ENCODE data around the gene CD99. TPM values are rescaled to one million over a fixed set of nuclear protein-coding genes. Genes with fewer than 3 reads are reported as not detected.

Gene CD99
- total and polyA plus RNA-seq, 4 donors, result 49.9 to 165 (median 102) TPM

DNA sequence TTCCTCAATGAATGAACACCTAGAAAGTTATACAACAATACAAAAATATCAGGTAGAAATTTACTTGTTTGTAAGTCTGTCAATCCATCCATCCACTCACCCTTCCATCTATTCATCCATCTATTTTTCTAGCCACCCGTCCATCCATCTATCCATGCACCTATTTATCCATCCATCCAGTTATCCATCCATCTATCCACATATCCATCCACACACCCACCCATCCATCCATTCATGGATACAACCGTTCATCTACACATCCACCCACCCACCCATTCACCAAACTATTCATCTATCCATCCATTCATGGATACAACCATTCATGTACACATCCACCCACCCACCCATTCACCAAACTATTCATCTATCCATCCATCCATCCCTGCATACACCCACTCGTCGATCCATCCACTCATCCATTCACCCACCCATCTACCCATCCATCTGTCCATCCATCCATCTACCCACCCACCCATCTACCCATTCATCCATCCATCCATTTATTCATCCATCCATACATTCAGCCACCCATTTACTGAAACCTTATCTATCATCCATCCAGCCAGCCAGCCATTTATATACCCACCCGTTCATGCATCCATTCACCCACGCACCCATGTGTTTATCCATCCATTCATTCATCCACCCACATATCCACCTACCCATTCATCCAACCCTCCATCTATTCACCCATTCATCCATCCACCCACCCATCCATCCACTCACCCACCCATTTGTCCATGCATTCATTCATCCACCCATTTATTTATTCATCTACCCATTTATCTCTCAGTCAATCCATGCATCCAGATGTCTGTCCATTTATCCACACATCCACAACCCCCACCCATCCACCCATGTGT lies 10.4 kb upstream of the CD99 start:
- no peaks in the 10 kb centered on the region for H3K27me3 ChIP-seq (ENCODE audit: control insufficient read depth in 4 of 4, insufficient read depth in 4 of 4, low read length in 3 of 4)
- H3K9ac ChIP-seq (ENCODE audit: low read depth in 1 of 2, low read length in 2 of 2), result no peak overlapping the region
- no peaks in the 10 kb centered on the region for H3K4me1 ChIP-seq (ENCODE audit: control insufficient read depth in 4 of 4, insufficient read depth in 4 of 4, low read length in 3 of 4)
- no peaks in the 10 kb centered on the region for H3K36me3 ChIP-seq (ENCODE audit: control insufficient read depth in 4 of 4, insufficient read depth in 3 of 4, low read depth in 1 of 4, low read length in 3 of 4)
- H3K4me3 ChIP-seq (ENCODE audit: low read depth in 1 of 3, low read length in 3 of 3), result no peak overlapping the region
- no peak overlapping the region for H3K27ac ChIP-seq (ENCODE audit: low read depth in 1 of 2, low read length in 2 of 2)
- 95% methylated on average over 6 of the region's 6 CpGs for WGBS
- no peak for DNase-seq (ENCODE audit: low spot score)
- TF ChIP-seq FOXA2 (IDR thresholded peaks at IDR 0.05), result no peak
- no peak for TF ChIP-seq NR2F2 (IDR thresholded peaks at IDR 0.05)
- no peak for TF ChIP-seq TAF1 (conservative IDR thresholded peaks at IDR 0.05)
- no peak for TF ChIP-seq JUND (IDR thresholded peaks at IDR 0.05)
- TF ChIP-seq, protein P1, sequence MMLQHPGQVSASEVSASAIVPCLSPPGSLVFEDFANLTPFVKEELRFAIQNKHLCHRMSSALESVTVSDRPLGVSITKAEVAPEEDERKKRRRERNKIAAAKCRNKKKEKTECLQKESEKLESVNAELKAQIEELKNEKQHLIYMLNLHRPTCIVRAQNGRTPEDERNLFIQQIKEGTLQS (IDR thresholded peaks at IDR 0.05), result no peak
- no peak for TF ChIP-seq YY1 (IDR thresholded peaks at IDR 0.05)
- TF ChIP-seq FOXA1 (IDR thresholded peaks at IDR 0.05), result no peak
- no peak for TF ChIP-seq HNF4A (conservative IDR thresholded peaks at IDR 0.05)
- TF ChIP-seq RXRA (IDR thresholded peaks at IDR 0.05), result no peak
- TF ChIP-seq, protein P2, sequence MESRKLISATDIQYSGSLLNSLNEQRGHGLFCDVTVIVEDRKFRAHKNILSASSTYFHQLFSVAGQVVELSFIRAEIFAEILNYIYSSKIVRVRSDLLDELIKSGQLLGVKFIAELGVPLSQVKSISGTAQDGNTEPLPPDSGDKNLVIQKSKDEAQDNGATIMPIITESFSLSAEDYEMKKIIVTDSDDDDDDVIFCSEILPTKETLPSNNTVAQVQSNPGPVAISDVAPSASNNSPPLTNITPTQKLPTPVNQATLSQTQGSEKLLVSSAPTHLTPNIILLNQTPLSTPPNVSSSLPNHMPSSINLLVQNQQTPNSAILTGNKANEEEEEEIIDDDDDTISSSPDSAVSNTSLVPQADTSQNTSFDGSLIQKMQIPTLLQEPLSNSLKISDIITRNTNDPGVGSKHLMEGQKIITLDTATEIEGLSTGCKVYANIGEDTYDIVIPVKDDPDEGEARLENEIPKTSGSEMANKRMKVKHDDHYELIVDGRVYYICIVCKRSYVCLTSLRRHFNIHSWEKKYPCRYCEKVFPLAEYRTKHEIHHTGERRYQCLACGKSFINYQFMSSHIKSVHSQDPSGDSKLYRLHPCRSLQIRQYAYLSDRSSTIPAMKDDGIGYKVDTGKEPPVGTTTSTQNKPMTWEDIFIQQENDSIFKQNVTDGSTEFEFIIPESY (IDR thresholded peaks at IDR 0.05), result no peak
- TF ChIP-seq HNF4G (IDR thresholded peaks at IDR 0.05), result no peak
- no peak for TF ChIP-seq SP1 (IDR thresholded peaks at IDR 0.05)
- TF ChIP-seq, protein P3, sequence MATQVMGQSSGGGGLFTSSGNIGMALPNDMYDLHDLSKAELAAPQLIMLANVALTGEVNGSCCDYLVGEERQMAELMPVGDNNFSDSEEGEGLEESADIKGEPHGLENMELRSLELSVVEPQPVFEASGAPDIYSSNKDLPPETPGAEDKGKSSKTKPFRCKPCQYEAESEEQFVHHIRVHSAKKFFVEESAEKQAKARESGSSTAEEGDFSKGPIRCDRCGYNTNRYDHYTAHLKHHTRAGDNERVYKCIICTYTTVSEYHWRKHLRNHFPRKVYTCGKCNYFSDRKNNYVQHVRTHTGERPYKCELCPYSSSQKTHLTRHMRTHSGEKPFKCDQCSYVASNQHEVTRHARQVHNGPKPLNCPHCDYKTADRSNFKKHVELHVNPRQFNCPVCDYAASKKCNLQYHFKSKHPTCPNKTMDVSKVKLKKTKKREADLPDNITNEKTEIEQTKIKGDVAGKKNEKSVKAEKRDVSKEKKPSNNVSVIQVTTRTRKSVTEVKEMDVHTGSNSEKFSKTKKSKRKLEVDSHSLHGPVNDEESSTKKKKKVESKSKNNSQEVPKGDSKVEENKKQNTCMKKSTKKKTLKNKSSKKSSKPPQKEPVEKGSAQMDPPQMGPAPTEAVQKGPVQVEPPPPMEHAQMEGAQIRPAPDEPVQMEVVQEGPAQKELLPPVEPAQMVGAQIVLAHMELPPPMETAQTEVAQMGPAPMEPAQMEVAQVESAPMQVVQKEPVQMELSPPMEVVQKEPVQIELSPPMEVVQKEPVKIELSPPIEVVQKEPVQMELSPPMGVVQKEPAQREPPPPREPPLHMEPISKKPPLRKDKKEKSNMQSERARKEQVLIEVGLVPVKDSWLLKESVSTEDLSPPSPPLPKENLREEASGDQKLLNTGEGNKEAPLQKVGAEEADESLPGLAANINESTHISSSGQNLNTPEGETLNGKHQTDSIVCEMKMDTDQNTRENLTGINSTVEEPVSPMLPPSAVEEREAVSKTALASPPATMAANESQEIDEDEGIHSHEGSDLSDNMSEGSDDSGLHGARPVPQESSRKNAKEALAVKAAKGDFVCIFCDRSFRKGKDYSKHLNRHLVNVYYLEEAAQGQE (IDR thresholded peaks at IDR 0.05), result no peak
- no peak for TF ChIP-seq RAD21 (IDR thresholded peaks at IDR 0.05)
- no peak for TF ChIP-seq GABPA (IDR thresholded peaks at IDR 0.05 in 1 of 2, conservative IDR thresholded peaks at IDR 0.05 in 1 of 2)
- no peak for TF ChIP-seq EGR1 (IDR thresholded peaks at IDR 0.05; ENCODE audit: low read depth in 2 of 2)
- TF ChIP-seq, protein P4, sequence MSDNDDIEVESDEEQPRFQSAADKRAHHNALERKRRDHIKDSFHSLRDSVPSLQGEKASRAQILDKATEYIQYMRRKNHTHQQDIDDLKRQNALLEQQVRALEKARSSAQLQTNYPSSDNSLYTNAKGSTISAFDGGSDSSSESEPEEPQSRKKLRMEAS (IDR thresholded peaks at IDR 0.05), result no peak
- TF ChIP-seq, protein P5, sequence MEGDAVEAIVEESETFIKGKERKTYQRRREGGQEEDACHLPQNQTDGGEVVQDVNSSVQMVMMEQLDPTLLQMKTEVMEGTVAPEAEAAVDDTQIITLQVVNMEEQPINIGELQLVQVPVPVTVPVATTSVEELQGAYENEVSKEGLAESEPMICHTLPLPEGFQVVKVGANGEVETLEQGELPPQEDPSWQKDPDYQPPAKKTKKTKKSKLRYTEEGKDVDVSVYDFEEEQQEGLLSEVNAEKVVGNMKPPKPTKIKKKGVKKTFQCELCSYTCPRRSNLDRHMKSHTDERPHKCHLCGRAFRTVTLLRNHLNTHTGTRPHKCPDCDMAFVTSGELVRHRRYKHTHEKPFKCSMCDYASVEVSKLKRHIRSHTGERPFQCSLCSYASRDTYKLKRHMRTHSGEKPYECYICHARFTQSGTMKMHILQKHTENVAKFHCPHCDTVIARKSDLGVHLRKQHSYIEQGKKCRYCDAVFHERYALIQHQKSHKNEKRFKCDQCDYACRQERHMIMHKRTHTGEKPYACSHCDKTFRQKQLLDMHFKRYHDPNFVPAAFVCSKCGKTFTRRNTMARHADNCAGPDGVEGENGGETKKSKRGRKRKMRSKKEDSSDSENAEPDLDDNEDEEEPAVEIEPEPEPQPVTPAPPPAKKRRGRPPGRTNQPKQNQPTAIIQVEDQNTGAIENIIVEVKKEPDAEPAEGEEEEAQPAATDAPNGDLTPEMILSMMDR (IDR thresholded peaks at IDR 0.05; ENCODE audit: low read depth, low read length, missing input control), result no peak
- H3K9me3 ChIP-seq (ENCODE audit: control insufficient read depth in 4 of 4, low read length in 3 of 4), result no peaks in the 10 kb centered on the region

Measured in liver (tissue), 9 donors.